ENCODE measurements around the gene CHCHD6.

DNA sequence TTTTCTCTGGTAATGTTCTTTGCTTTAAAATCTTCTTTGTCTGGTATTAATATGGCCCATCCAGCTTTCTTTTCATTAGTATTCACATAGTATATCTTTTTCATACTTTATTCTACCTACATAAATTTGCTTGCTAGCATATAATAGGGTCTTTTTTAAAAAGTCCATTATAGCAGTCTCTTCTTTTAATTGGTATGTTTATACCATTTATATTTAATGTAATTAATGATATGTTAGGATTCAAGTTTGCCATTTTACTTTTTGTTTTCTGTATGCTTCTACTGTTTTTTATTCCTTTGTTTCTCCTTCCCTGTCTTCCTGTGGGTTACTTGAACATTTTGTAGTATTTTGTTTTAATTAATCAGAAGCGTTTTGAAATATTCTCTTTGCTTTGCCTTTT, 89.0 kb downstream of the CHCHD6 start:
- TF ChIP-seq GATA3 (IDR thresholded peaks at IDR 0.05; ENCODE audit: low read depth, low read length) (no peak), GATA2 (IDR thresholded peaks at IDR 0.05; ENCODE audit: low read depth, low read length) (no peak)
